K562 (cell line): Measurements from ENCODE around the gene TFF1. TPM values are rescaled to one million over a fixed set of nuclear protein-coding genes. Genes with fewer than 3 reads are reported as not detected.

Experiments used
- ATAC-seq: fragments of 200-7000 bp; cut with Tn5 transposase; 3 replicates; pipeline ENCODE4 v1.9.1; 2020; ENCODE audit warnings: moderate library complexity
- BruUV-seq: library from RNA; stranded (reverse); fragments of 400-500 nt; replicated peaks from 2 replicates; lab custom pipeline; 2021; lab: Mats Ljungman, UMichigan
- CTCF ChIA-PET: fragments of 300-600 bp; formaldehyde crosslinking; extraction: SDS; loops from one replicate; lab custom pipeline; 2021; ENCODE audit warnings: low intra/inter-chr PET ratio; lab: Yijun Ruan, JAX
- POLR2A ChIA-PET: fragments of 300-600, 350-650 bp; sonication (Branson Sonifier 250); formaldehyde crosslinking; extraction: SDS; loops from one replicate; lab custom pipeline; 2021; ENCODE audit warnings: antibody characterized with exemption, inconsistent platforms; lab: Yijun Ruan, JAX
- DNase-seq, 4 experiments: peaks; one replicate each; pipeline versions ENCODE4 v3.0.0 to v3.0.0-alpha.2; 2011 to 2018; ENCODE audit warnings: low spot score in 3 of 4, mixed read lengths in 3 of 4; ENCODE audit errors: extremely low read depth in 1 of 4
- FAIRE-seq: peaks from 2 replicates; lab custom pipeline; 2011; peaks lifted over from hg19 to GRCh38; lab: Jason Lieb, UNC
- H2AFZ ChIP-seq: 2 replicates; pipeline ENCODE4 v1.6.0; 2011; ENCODE audit warnings: low read depth, low read length, control low read depth, inconsistent platforms
- H3K27ac ChIP-seq: fragments of 200-600 bp; 3 replicates; pipeline ENCODE4 v1.8.0; 2011; ENCODE audit warnings: low read depth, mild to moderate bottlenecking, control low read depth, inconsistent platforms, low read length, moderate library complexity, mixed read lengths; ENCODE audit errors: extremely low read depth
- H3K27me3 ChIP-seq, 2 experiments: fragments of 300-600 bp in 1 of 2; 2 replicates in 1 of 2; 3 replicates in 1 of 2; pipeline versions ENCODE4 v1.6.0 to v1.8.0; 2011; ENCODE audit warnings: inconsistent platforms in 2 of 2, low read length in 2 of 2, mild to moderate bottlenecking in 1 of 2, mixed read lengths in 1 of 2, moderate library complexity in 1 of 2; ENCODE audit not compliant: control insufficient read depth in 2 of 2, insufficient read depth in 2 of 2
- H3K36me3 ChIP-seq: fragments of 300-600 bp; 3 replicates; pipeline ENCODE4 v1.8.0; 2011; ENCODE audit warnings: mild to moderate bottlenecking, low read length, inconsistent platforms; ENCODE audit not compliant: control insufficient read depth, insufficient read depth
- H3K4me1 ChIP-seq, 2 experiments: fragments of 200-600 bp in 1 of 2; replicated peaks in 1 of 2; 2 replicates in 1 of 2; 3 replicates in 1 of 2; pipeline versions ENCODE4 v1.5.1 to v1.8.0; 2011; ENCODE audit warnings: inconsistent platforms in 2 of 2, low read length in 2 of 2, mild to moderate bottlenecking in 1 of 2, mixed read lengths in 1 of 2, moderate library complexity in 1 of 2; ENCODE audit not compliant: control insufficient read depth in 2 of 2, insufficient read depth in 2 of 2
- H3K4me2 ChIP-seq: 2 replicates; pipeline ENCODE4 v1.6.1; 2011; ENCODE audit warnings: low read length, control low read depth, inconsistent platforms, mixed read lengths; ENCODE audit not compliant: insufficient read depth
- H3K4me3 ChIP-seq: fragments of 200-600 bp; sonication (generic), shearing (Covaris generic); 2 replicates; pipeline ENCODE4 v1.5.1; 2016; ENCODE audit warnings: control low read depth, inconsistent platforms
- H3K79me2 ChIP-seq: fragments of 200-600 bp; 3 replicates; pipeline ENCODE4 v1.8.0; 2011; ENCODE audit warnings: low read length, inconsistent platforms; ENCODE audit not compliant: control insufficient read depth, insufficient read depth
- H3K9ac ChIP-seq, 2 experiments: 2 replicates each; pipeline versions ENCODE4 v1.6.0 to v1.6.1; 2011; ENCODE audit warnings: low read depth in 2 of 2, low read length in 2 of 2, control low read depth in 1 of 2, inconsistent platforms in 1 of 2, mild to moderate bottlenecking in 1 of 2, mixed read lengths in 1 of 2; ENCODE audit not compliant: insufficient read depth in 1 of 2
- H3K9me1 ChIP-seq: one replicate; pipeline ENCODE4 v1.6.0; 2011; ENCODE audit warnings: inconsistent platforms, mild to moderate bottlenecking, low read length, moderate library complexity; ENCODE audit not compliant: control insufficient read depth, insufficient read depth
- H3K9me3 ChIP-seq: replicated peaks from 2 replicates; pipeline ENCODE4 v1.5.1; 2011; ENCODE audit warnings: low read depth, low read length, inconsistent platforms; ENCODE audit not compliant: control insufficient read depth, insufficient read depth
- H4K20me1 ChIP-seq: replicated peaks from 2 replicates; pipeline ENCODE4 v1.6.1; 2011; ENCODE audit warnings: low read length, inconsistent platforms, mixed read lengths; ENCODE audit not compliant: control insufficient read depth, insufficient read depth
- ATF3 ChIP-seq, 2 experiments: fragments of 450-650 bp in 1 of 2; sonication (generic) in 1 of 2; formaldehyde crosslinking in 1 of 2; IDR thresholded peaks in 1 of 2; conservative IDR thresholded peaks in 1 of 2; 2 replicates each; pipeline versions ENCODE4 v1.6.1 to v1.8.1; 2016 to 2023; ENCODE audit warnings: mild to moderate bottlenecking in 2 of 2, moderate library complexity in 2 of 2, inconsistent platforms in 1 of 2, missing genetic modification reagents in 1 of 2
- CBX8 ChIP-seq: fragments of 200-600 bp; sonication (generic); IDR thresholded peaks from 2 replicates; pipeline ENCODE4 v1.6.1; 2012; ENCODE audit warnings: borderline replicate concordance, mixed run types, low read depth, mild to moderate bottlenecking, moderate library complexity, mixed read lengths, low read length, control low read depth, inconsistent platforms; ENCODE audit not compliant: poor library complexity, severe bottlenecking; ENCODE audit errors: extremely low read depth
- CHAMP1 ChIP-seq: fragments of 450-650 bp; IDR thresholded peaks from 2 replicates; pipeline ENCODE4 v1.6.1; 2016; ENCODE audit warnings: mild to moderate bottlenecking
- HNRNPLL ChIP-seq: fragments of 200-400 bp; formaldehyde crosslinking; IDR thresholded peaks from 2 replicates; pipeline ENCODE4 v1.6.1; 2017; ENCODE audit warnings: low read length, low read depth, mild to moderate bottlenecking; ENCODE audit not compliant: poor library complexity, severe bottlenecking
- HOMEZ ChIP-seq: fragments of 250-450 bp; sonication (Bioruptor Pico); IDR thresholded peaks from 2 replicates; pipeline ENCODE4 v1.4.0; 2020; ENCODE audit warnings: mild to moderate bottlenecking, moderate library complexity
- ID3 ChIP-seq, 2 experiments: fragments of 250-450 bp in 1 of 2; fragments of 450-650 bp in 1 of 2; sonication (Bioruptor Pico) in 1 of 2; IDR thresholded peaks; 2 replicates each; pipeline versions ENCODE4 v1.6.1 to v1.8.0; 2016 to 2021; ENCODE audit warnings: mild to moderate bottlenecking in 2 of 2, moderate library complexity in 2 of 2, missing compliant biosample characterization in 1 of 2, missing genetic modification characterization in 1 of 2
- TCF7L2 ChIP-seq: fragments of 150-350 bp; IDR thresholded peaks from 2 replicates; pipeline ENCODE4 v1.6.1; 2016; ENCODE audit warnings: low read depth, mild to moderate bottlenecking, low read length, moderate library complexity
- THAP12 ChIP-seq: fragments of 250-450 bp; sonication (Bioruptor Pico); IDR thresholded peaks from 2 replicates; pipeline ENCODE4 v1.9.0; 2021; ENCODE audit warnings: mild to moderate bottlenecking, inconsistent platforms
- ZBTB26 ChIP-seq: fragments of 450-650 bp; formaldehyde crosslinking; IDR thresholded peaks from 2 replicates; pipeline ENCODE4 v1.4.0; 2022; ENCODE audit warnings: missing genetic modification characterization
- WGBS: fragments of 100-300 bp; shearing (Covaris generic); methylation state at CpG from one replicate; pipeline ENCODE4 v1.1.6; 2016; ENCODE audit warnings: low coverage, mixed read lengths; ENCODE audit not compliant: insufficient coverage; ENCODE audit errors: missing lambda C conversion rate; 5-methylcytosine and 5-hydroxymethylcytosine counted together
- in situ Hi-C: fragments of 300-500 bp; cut with MboI; formaldehyde crosslinking; loops from 4 replicates; pipeline ENCODE4 v1.15.0; 2018; ENCODE audit warnings: inconsistent platforms, mixed read lengths
- intact Hi-C: fragments of 100-400 bp; cut with micrococcal nuclease; formaldehyde crosslinking; loops from 2 replicates; pipeline ENCODE4 v1.14.2; 2022
- polyA plus RNA-seq, 8 experiments: library from polyadenylated mRNA; depleted of rRNA in 4 of 8; stranded (reverse) in 5 of 8; unstranded in 3 of 8; fragments of >200 nt; fragmentation: Nextera tagmentation in 2 of 8; fragmentation: Illumina TruSeq in 1 of 8; extraction: Ambion mirVana in 2 of 8; extraction: Trizol in 1 of 8; gene quantifications; 2 replicates each; pipeline versions ENCODE4 v1.2.1 to v1.2.3, GENCODE V29; 2011 to 2014; ENCODE audit warnings: inconsistent platforms in 1 of 8, missing spikeins in 1 of 8
- total RNA-seq, 7 experiments: library from RNA; depleted of rRNA in 6 of 7; stranded (reverse); fragments of >200 nt in 6 of 7; fragmentation: Illumina TruSeq in 2 of 7; extraction: Trizol in 2 of 7; gene quantifications; 2 replicates each; pipeline versions ENCODE4 v1.2.1 to v1.2.3, GENCODE V29; 2011 to 2021; ENCODE audit warnings: low replicate concordance in 1 of 7

The TFF1 gene
- total and polyA plus RNA-seq, 9 of the 15 experiments (the other 6 are each of a cell fraction or from before 2014, with no cell fraction given), result 0.31 TPM; not detected in 8

GRCh38 chr21:42346866-42347600, 19.3 kb downstream of the TFF1 start:
- no peak for ATAC-seq
- Histone ChIP-seq H3K36me3 (no peaks in the 10 kb centered on the region), H4K20me1 (no peaks in the 10 kb centered on the region), H3K9me3 (no peaks in the 10 kb centered on the region), H3K27ac (no peak overlapping the region), H3K4me2 (no peak overlapping the region), H3K9me1 (no peaks in the 10 kb centered on the region), H3K4me1 (peaks cover 0 to 4% of the 10 kb centered on the region in 2 experiments; a peak in 1 of 5 replicates), H3K9ac (no peak overlapping the region), H3K27me3 (peaks cover 33 to 66% of the 10 kb centered on the region in 2 experiments), H3K4me3 (no peak overlapping the region), H2AFZ (no peak overlapping the region), H3K79me2 (no peaks in the 10 kb centered on the region)
- WGBS, result under 1% methylated on average over 30 of the region's 30 CpGs
- no peak for DNase-seq
- ChIA-PET CTCF (no interaction called here), POLR2A (interaction anchor here (0.5 to 1.2 kb wide), 2 partner anchors 15 to 127 kb away, joined by 3 to 4 read pairs; no protein-coding TSS in a partner anchor)
- no peak for FAIRE-seq
- intact Hi-C loops, result no loop called here
- BruUV-seq, result no TSS peak
- in situ Hi-C loops, result no loop called here
- TF ChIP-seq ZBTB26 (no peak), CHAMP1 (no peak), TCF7L2 (no peak), ID3 (CRISPR knock-in tag; IDR thresholded peaks at IDR 0.05) (no peak), ID3 (tag; IDR thresholded peaks at IDR 0.05) (no peak), THAP12 (CRISPR knock-in tag) (no peak), ATF3 (IDR thresholded peaks at IDR 0.05) (no peak), ATF3 (CRISPR knock-in tag; conservative IDR thresholded peaks at IDR 0.05) (no peak), HNRNPLL (no peak), HOMEZ (CRISPR knock-in tag) (no peak), CBX8 (no peak)
